DND-41 (cell line): ENCODE results near the gene SOX5.
"Not testable (repeated sequence)": the region's sequence is repeated elsewhere in the genome, so short reads cannot be mapped to it uniquely, and the experiment has no call there.

Experiments used
- ATAC-seq: fragments of 200-7000 bp; cut with Tn5 transposase; 3 replicates; pipeline ENCODE4 v1.9.1; 2021; ENCODE audit warnings: low read depth; ENCODE audit not compliant: insufficient read depth
- DNase-seq: peaks from one replicate; pipeline ENCODE4 v3.0.0-alpha.2; 2020
- H2AFZ ChIP-seq: 2 replicates; pipeline ENCODE4 v1.6.0; 2012; ENCODE audit warnings: low read depth, low read length
- H3K27ac ChIP-seq: 2 replicates; pipeline ENCODE4 v1.5.1; 2012; ENCODE audit warnings: low read length, inconsistent platforms
- H3K27me3 ChIP-seq: fragments of 200-600 bp; sonication (generic); 2 replicates; pipeline ENCODE4 v1.6.0; 2012; ENCODE audit warnings: low read length, mild to moderate bottlenecking, inconsistent platforms; ENCODE audit not compliant: insufficient read depth, poor library complexity
- H3K36me3 ChIP-seq: 2 replicates; pipeline ENCODE4 v1.5.1; 2012; ENCODE audit warnings: low read length, inconsistent platforms; ENCODE audit not compliant: insufficient read depth
- H3K4me1 ChIP-seq: 2 replicates; pipeline ENCODE4 v1.5.1; 2012; ENCODE audit warnings: mild to moderate bottlenecking, low read length; ENCODE audit not compliant: insufficient read depth
- H3K4me2 ChIP-seq: 2 replicates; pipeline ENCODE4 v1.6.0; 2012; ENCODE audit warnings: mild to moderate bottlenecking, moderate library complexity, low read length, inconsistent platforms; ENCODE audit not compliant: insufficient read depth
- H3K4me3 ChIP-seq, 2 experiments: fragments of 200-600 bp in 1 of 2; shearing (Covaris generic) in 1 of 2; 2 replicates each; pipeline ENCODE4 v1.5.1; 2012 to 2016; ENCODE audit warnings: inconsistent platforms in 2 of 2, low read length in 2 of 2, mild to moderate bottlenecking in 2 of 2, low read depth in 1 of 2, moderate library complexity in 1 of 2
- H3K79me2 ChIP-seq: 2 replicates; pipeline ENCODE4 v1.6.0; 2012; ENCODE audit warnings: low read length, inconsistent platforms; ENCODE audit not compliant: insufficient read depth
- H3K9ac ChIP-seq: 2 replicates; pipeline ENCODE4 v1.6.0; 2012; ENCODE audit warnings: low read depth, mild to moderate bottlenecking, inconsistent platforms, low read length, moderate library complexity
- H3K9me3 ChIP-seq: 2 replicates; pipeline ENCODE4 v1.5.1; 2012; ENCODE audit warnings: low read length, moderate library complexity, mild to moderate bottlenecking, inconsistent platforms; ENCODE audit not compliant: insufficient read depth, severe bottlenecking
- H4K20me1 ChIP-seq: 2 replicates; pipeline ENCODE4 v1.6.0; 2012; ENCODE audit warnings: low read length; ENCODE audit not compliant: insufficient read depth
- CTCF ChIP-seq: IDR thresholded peaks from 2 replicates; pipeline ENCODE4 v1.5.1; 2012; ENCODE audit warnings: borderline replicate concordance, low read length, moderate library complexity, mild to moderate bottlenecking; ENCODE audit not compliant: poor library complexity, severe bottlenecking; ENCODE audit errors: extremely low read depth
- EZH2 ChIP-seq: IDR thresholded peaks from 3 replicates; pipeline ENCODE4 v1.6.1; 2012; ENCODE audit warnings: borderline replicate concordance, low read depth, mild to moderate bottlenecking, moderate library complexity, low read length, inconsistent platforms; ENCODE audit not compliant: severe bottlenecking

SOX5 gene

GRCh38 chr12:23824358-23824757 is 125.1 kb downstream of the SOX5 start:
- H3K9me3 ChIP-seq, result no peaks in the 10 kb centered on the region
- no peaks in the 10 kb centered on the region for H3K79me2 ChIP-seq
- no peak overlapping the region for H3K9ac ChIP-seq
- H3K36me3 ChIP-seq, result no peaks in the 10 kb centered on the region
- DNase-seq (no peak), ATAC-seq (no peak)
- H2AFZ ChIP-seq, result no peak overlapping the region
- TF ChIP-seq CTCF, result no peak
- TF ChIP-seq EZH2, result no peak
- H3K4me3 ChIP-seq, result no peak overlapping the region
- H3K4me2 ChIP-seq, result no peak overlapping the region
- no peaks in the 10 kb centered on the region for H4K20me1 ChIP-seq
- H3K27me3 ChIP-seq, result no peaks in the 10 kb centered on the region
- H3K4me1 ChIP-seq, result no peaks in the 10 kb centered on the region
- H3K27ac ChIP-seq, result no peak overlapping the region

GRCh38 chr12:23822883-23823282 is 126.6 kb downstream of the SOX5 start:
- H3K27ac ChIP-seq, H3K79me2 ChIP-seq, H3K36me3 ChIP-seq, H3K4me3 ChIP-seq, H3K9ac ChIP-seq, H3K4me1 ChIP-seq, H3K9me3 ChIP-seq, DNase-seq, ATAC-seq, H3K4me2 ChIP-seq, H3K27me3 ChIP-seq, H4K20me1 ChIP-seq, H2AFZ ChIP-seq: not testable (repeated sequence)

- no peaks in the 10 kb centered on the region for H3K4me1 ChIP-seq
- no peak for TF ChIP-seq CTCF
- no peak for TF ChIP-seq EZH2
- H3K4me3 ChIP-seq, result no peak overlapping the region
- DNase-seq, result no peak
- no peak for ATAC-seq
- H3K9ac ChIP-seq, result no peak overlapping the region
- H3K27ac ChIP-seq, result no peak overlapping the region
- no peak overlapping the region for H2AFZ ChIP-seq
- no peaks in the 10 kb centered on the region for H3K9me3 ChIP-seq
- H3K79me2 ChIP-seq, result no peaks in the 10 kb centered on the region
- no peaks in the 10 kb centered on the region for H3K27me3 ChIP-seq
- H3K36me3 ChIP-seq, result no peaks in the 10 kb centered on the region
- no peaks in the 10 kb centered on the region for H4K20me1 ChIP-seq
- H3K4me2 ChIP-seq, result no peak overlapping the region
These were observed 132.1 kb downstream of the SOX5 start for GRCh38 chr12:23817345-23817744.

GRCh38 chr12:23816394-23816851 is 133.0 kb downstream of the SOX5 start:
- no peak overlapping the region for H2AFZ ChIP-seq
- no peak overlapping the region for H3K27ac ChIP-seq
- no peak for ATAC-seq
- no peaks in the 10 kb centered on the region for H3K4me1 ChIP-seq
- H3K4me3 ChIP-seq, result no peak overlapping the region
- TF ChIP-seq EZH2 (no peak), CTCF (no peak)
- no peaks in the 10 kb centered on the region for H3K36me3 ChIP-seq
- no peaks in the 10 kb centered on the region for H3K9me3 ChIP-seq
- no peaks in the 10 kb centered on the region for H4K20me1 ChIP-seq
- H3K27me3 ChIP-seq, result no peaks in the 10 kb centered on the region
- no peak overlapping the region for H3K4me2 ChIP-seq
- H3K9ac ChIP-seq, result no peak overlapping the region
- no peaks in the 10 kb centered on the region for H3K79me2 ChIP-seq
- DNase-seq, result no peak
